Activated CD8-positive, alpha-beta T cell treated with anti-CD3 and anti-CD28 coated beads, Interleukin-2, amount 10 ng/mL, durations not matched to agents 7 days and 5 days (primary cell): ENCODE measurements around the gene WDR87. TPM values are rescaled to one million over a fixed set of nuclear protein-coding genes. Genes with fewer than 3 reads are reported as not detected.
A peak's percentile ranks its signal among the peaks of the same experiment; 100 is the strongest.

Experiments used
- ATAC-seq: fragments of 150-1000 bp; cut with Tn5 transposase; one replicate; pipeline ENCODE4 v1.10.0; 2021; ENCODE audit warnings: moderate library complexity
- CTCF ChIA-PET: fragments of 350-600 bp; sonication (Branson Sonifier 250); formaldehyde crosslinking; loops from one replicate; lab custom pipeline; 2021; ENCODE audit warnings: antibody characterized with exemption; lab: Charles Lee
- POLR2A ChIA-PET: fragments of 350-600 bp; sonication (Branson Sonifier 250); formaldehyde crosslinking; loops from one replicate; lab custom pipeline; 2021; ENCODE audit warnings: antibody characterized with exemption; lab: Charles Lee
- DNase-seq: peaks from one replicate; pipeline ENCODE4 v3.0.0-alpha.2; 2020
- H3K27ac Mint-ChIP-seq: one replicate; pipeline ENCODE4 v1.8.0; 2021; ENCODE audit warnings: mild to moderate bottlenecking, mixed read lengths
- H3K27me3 Mint-ChIP-seq: one replicate; pipeline ENCODE4 v1.8.0; 2021; ENCODE audit warnings: low read depth, mixed read lengths
- H3K36me3 Mint-ChIP-seq: one replicate; pipeline ENCODE4 v1.8.0; 2021; ENCODE audit warnings: low read depth, mixed read lengths
- H3K4me1 Mint-ChIP-seq: one replicate; pipeline ENCODE4 v1.8.0; 2021; ENCODE audit warnings: low read depth, mixed read lengths
- H3K4me3 Mint-ChIP-seq: one replicate; pipeline ENCODE4 v1.8.0; 2021; ENCODE audit warnings: mild to moderate bottlenecking, mixed read lengths
- H3K9me3 Mint-ChIP-seq: one replicate; pipeline ENCODE4 v1.8.0; 2022; ENCODE audit warnings: mixed read lengths; ENCODE audit not compliant: insufficient read depth
- total RNA-seq, 2 experiments: library from RNA; stranded (reverse); gene quantifications; one replicate each; pipeline ENCODE4 v1.2.3, GENCODE V29; 2021

The WDR87 gene
- not detected for total RNA-seq

- peak within 1 kb of the TSS; percentile 89 for H3K4me3 Mint-ChIP-seq
- no peaks in the 10 kb centered on the region for H3K36me3 Mint-ChIP-seq
- ChIA-PET CTCF (interaction anchor here (0.8 to 1.5 kb wide), 6 partner anchors 188 to 497 kb away, joined by 3 to 5 read pairs (median 4); partner anchors contain the start of gene FAM98C), POLR2A (interaction anchor here (0.7 to 1.6 kb wide), 2 partner anchors 143 to 496 kb away, joined by 3 to 6 read pairs; partner anchors contain the start of gene FAM98C)
- ATAC-seq = peak; percentile 13
- peaks cover 20% of the 10 kb centered on the region for H3K4me1 Mint-ChIP-seq
- H3K27ac Mint-ChIP-seq = peak within 1 kb of the TSS; percentile 78
- peaks cover 2% of the 10 kb centered on the region for H3K27me3 Mint-ChIP-seq
- DNase-seq = peak; percentile 49
- H3K9me3 Mint-ChIP-seq = no peaks in the 10 kb centered on the region
Observed at GRCh38 chr19:37905946-37906868, at the start of gene WDR87. WDR87 (minus strand) TSS chr19:37906594; CDS start chr19:37898239, 8,355 bp downstream.

- Mint-ChIP-seq H3K27me3 (no peaks in the 10 kb centered on the region), H3K4me3 (no peak overlapping the region), H3K36me3 (no peaks in the 10 kb centered on the region), H3K9me3 (peaks cover 4% of the 10 kb centered on the region), H3K27ac (no peak overlapping the region), H3K4me1 (peaks cover 4% of the 10 kb centered on the region)
- ChIA-PET CTCF (no interaction called here), POLR2A (no interaction called here)
- DNase-seq (no peak), ATAC-seq (no peak)
Observed at GRCh38 chr19:37955986-37956385, 49.6 kb upstream of the WDR87 start.

- POLR2A ChIA-PET = no interaction called here
- no peak for DNase-seq
- CTCF ChIA-PET = no interaction called here
- H3K9me3 Mint-ChIP-seq = peaks cover 4% of the 10 kb centered on the region
- no peak overlapping the region for H3K4me3 Mint-ChIP-seq
- H3K27me3 Mint-ChIP-seq = no peaks in the 10 kb centered on the region
- no peaks in the 10 kb centered on the region for H3K36me3 Mint-ChIP-seq
- no peak overlapping the region for H3K27ac Mint-ChIP-seq
- H3K4me1 Mint-ChIP-seq = peaks cover 4% of the 10 kb centered on the region
- ATAC-seq = no peak
Observed at GRCh38 chr19:37954421-37954874, 48.1 kb upstream of the WDR87 start.

- no peak for ATAC-seq
- H3K4me3 Mint-ChIP-seq = no peak overlapping the region
- POLR2A ChIA-PET = interaction anchor here (0.5 kb wide), 1 partner anchor 761 kb away, joined by 3 read pairs; no protein-coding TSS in a partner anchor
- H3K27me3 Mint-ChIP-seq = no peaks in the 10 kb centered on the region
- CTCF ChIA-PET = no interaction called here
- no peaks in the 10 kb centered on the region for H3K4me1 Mint-ChIP-seq
- no peak for DNase-seq
- no peaks in the 10 kb centered on the region for H3K36me3 Mint-ChIP-seq
- no peak overlapping the region for H3K27ac Mint-ChIP-seq
- H3K9me3 Mint-ChIP-seq = peaks cover 4% of the 10 kb centered on the region
Observed at GRCh38 chr19:37953918-37954303, 47.5 kb upstream of the WDR87 start.

GRCh38 chr19:37953171-37953917 is 47.0 kb upstream of the WDR87 start:
- Mint-ChIP-seq H3K4me3 (no peak overlapping the region), H3K27ac (no peak overlapping the region), H3K36me3 (no peaks in the 10 kb centered on the region), H3K9me3 (peaks cover under 1% of the 10 kb centered on the region), H3K4me1 (no peaks in the 10 kb centered on the region), H3K27me3 (no peaks in the 10 kb centered on the region)
- CTCF ChIA-PET = no interaction called here
- ATAC-seq (no peak), DNase-seq (no peak)
- POLR2A ChIA-PET = interaction anchor here (0.5 kb wide), 1 partner anchor 762 kb away, joined by 3 read pairs; no protein-coding TSS in a partner anchor

- Mint-ChIP-seq H3K4me3 (no peak overlapping the region), H3K27ac (no peak overlapping the region), H3K27me3 (no peaks in the 10 kb centered on the region), H3K4me1 (no peaks in the 10 kb centered on the region), H3K36me3 (no peaks in the 10 kb centered on the region), H3K9me3 (no peaks in the 10 kb centered on the region)
- ChIA-PET CTCF (no interaction called here), POLR2A (no interaction called here)
- ATAC-seq = no peak
- no peak for DNase-seq
Observed at GRCh38 chr19:37951816-37952210, 45.4 kb upstream of the WDR87 start.

GRCh38 chr19:37950471-37951175 is 44.2 kb upstream of the WDR87 start:
- ChIA-PET CTCF (no interaction called here), POLR2A (no interaction called here)
- DNase-seq (no peak), ATAC-seq (no peak)
- no peaks in the 10 kb centered on the region for H3K27me3 Mint-ChIP-seq
- H3K4me3 Mint-ChIP-seq = no peak overlapping the region
- no peaks in the 10 kb centered on the region for H3K4me1 Mint-ChIP-seq
- no peaks in the 10 kb centered on the region for H3K9me3 Mint-ChIP-seq
- H3K36me3 Mint-ChIP-seq = no peaks in the 10 kb centered on the region
- H3K27ac Mint-ChIP-seq = no peak overlapping the region

- H3K27ac Mint-ChIP-seq = no peak overlapping the region
- DNase-seq (no peak), ATAC-seq (no peak)
- no peaks in the 10 kb centered on the region for H3K36me3 Mint-ChIP-seq
- H3K4me3 Mint-ChIP-seq = no peak overlapping the region
- POLR2A ChIA-PET = no interaction called here
- no peaks in the 10 kb centered on the region for H3K9me3 Mint-ChIP-seq
- H3K4me1 Mint-ChIP-seq = no peaks in the 10 kb centered on the region
- CTCF ChIA-PET = no interaction called here
- no peaks in the 10 kb centered on the region for H3K27me3 Mint-ChIP-seq
Observed at GRCh38 chr19:37948362-37948761, 42.0 kb upstream of the WDR87 start.

- Mint-ChIP-seq H3K27ac (no peak overlapping the region), H3K36me3 (no peaks in the 10 kb centered on the region), H3K9me3 (no peaks in the 10 kb centered on the region), H3K27me3 (no peaks in the 10 kb centered on the region), H3K4me1 (no peaks in the 10 kb centered on the region), H3K4me3 (no peak overlapping the region)
- ChIA-PET POLR2A (no interaction called here), CTCF (no interaction called here)
- ATAC-seq (no peak), DNase-seq (no peak)
Observed at GRCh38 chr19:37947778-37948177, 41.4 kb upstream of the WDR87 start.

- H3K27ac Mint-ChIP-seq = no peak overlapping the region
- H3K4me1 Mint-ChIP-seq = no peaks in the 10 kb centered on the region
- CTCF ChIA-PET = no interaction called here
- H3K9me3 Mint-ChIP-seq = no peaks in the 10 kb centered on the region
- no peaks in the 10 kb centered on the region for H3K36me3 Mint-ChIP-seq
- DNase-seq (no peak), ATAC-seq (no peak)
- no peak overlapping the region for H3K4me3 Mint-ChIP-seq
- POLR2A ChIA-PET = no interaction called here
- no peaks in the 10 kb centered on the region for H3K27me3 Mint-ChIP-seq
Observed at GRCh38 chr19:37946132-37946531, 39.7 kb upstream of the WDR87 start.

- Mint-ChIP-seq H3K36me3 (no peaks in the 10 kb centered on the region), H3K9me3 (no peaks in the 10 kb centered on the region), H3K4me3 (no peak overlapping the region), H3K27ac (no peak overlapping the region), H3K4me1 (no peaks in the 10 kb centered on the region), H3K27me3 (no peaks in the 10 kb centered on the region)
- CTCF ChIA-PET = no interaction called here
- no peak for ATAC-seq
- POLR2A ChIA-PET = no interaction called here
- no peak for DNase-seq
Observed at GRCh38 chr19:37943480-37943879, 37.1 kb upstream of the WDR87 start.
